Epithelial cell of prostate (primary cell): ENCODE data around the gene KLHL3.

Source experiments
- DNase-seq: peaks from one replicate; pipeline ENCODE4 v3.0.0-alpha.2; 2011; ENCODE audit warnings: low read depth, low spot score
- H3K27ac ChIP-seq: fragments of 450-650 bp; 2 replicates; pipeline ENCODE4 v1.5.1; 2017; ENCODE audit warnings: mild to moderate bottlenecking

Gene KLHL3

GRCh38 chr5:137712139-137712667 is 23.7 kb downstream of the KLHL3 start:
- H3K27ac ChIP-seq: no peak overlapping the region
- no peak for DNase-seq

- DNase-seq: no peak
- H3K27ac ChIP-seq: no peak overlapping the region
Observed at GRCh38 chr5:137710086-137710485, 25.8 kb downstream of the KLHL3 start.

- no peak for DNase-seq
Observed at GRCh38 chr5:137708796-137709559, 26.9 kb downstream of the KLHL3 start.

DNA sequence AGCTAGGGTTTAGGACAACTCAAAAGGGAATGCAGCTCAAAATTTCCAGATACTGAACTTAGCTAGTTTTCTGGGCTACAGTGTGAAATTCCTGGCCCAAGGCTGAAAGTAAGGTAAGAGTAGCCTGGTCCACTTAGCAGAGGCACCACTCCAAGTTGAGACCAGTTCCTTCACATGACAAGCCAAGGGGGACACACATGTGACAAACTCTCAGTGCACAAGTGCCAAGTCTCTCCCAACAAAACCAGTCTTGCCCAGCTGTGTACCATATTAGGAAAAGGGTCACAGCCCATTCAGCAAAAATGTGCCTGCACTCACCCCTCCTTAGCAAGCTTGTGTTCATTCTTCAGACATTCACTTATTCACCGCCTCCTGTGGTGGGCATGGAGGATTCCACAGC is 27.8 kb downstream of the KLHL3 start:
- no peak overlapping the region for H3K27ac ChIP-seq
- no peak for DNase-seq

More at GRCh38 chr5:137708796-137709559, 26.9 kb downstream of the KLHL3 start:
- H3K27ac ChIP-seq: no peak overlapping the region

GRCh38 chr5:137706841-137707240 is 29.0 kb downstream of the KLHL3 start:
- no peak overlapping the region for H3K27ac ChIP-seq
- no peak for DNase-seq

DNA sequence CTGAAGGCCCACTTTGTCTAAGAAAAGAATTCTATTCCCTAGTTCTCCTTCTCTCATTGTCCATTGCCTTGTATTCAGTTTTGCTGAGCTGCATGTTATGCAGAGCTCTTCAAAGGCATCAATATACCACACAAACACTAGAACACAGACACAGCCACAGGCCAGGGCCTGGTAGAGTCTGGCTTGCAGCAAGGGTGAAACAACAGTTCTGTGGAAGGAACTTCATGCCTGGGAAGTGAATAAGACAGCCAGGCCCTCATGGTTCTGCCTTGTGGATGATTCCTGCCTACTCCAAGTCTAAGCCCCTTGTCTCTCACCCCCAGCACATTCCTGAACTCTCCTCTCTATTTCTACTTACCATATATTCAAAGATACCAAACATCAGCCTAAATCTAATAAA is 30.8 kb downstream of the KLHL3 start:
- no peak overlapping the region for H3K27ac ChIP-seq
- DNase-seq: no peak

DNA sequence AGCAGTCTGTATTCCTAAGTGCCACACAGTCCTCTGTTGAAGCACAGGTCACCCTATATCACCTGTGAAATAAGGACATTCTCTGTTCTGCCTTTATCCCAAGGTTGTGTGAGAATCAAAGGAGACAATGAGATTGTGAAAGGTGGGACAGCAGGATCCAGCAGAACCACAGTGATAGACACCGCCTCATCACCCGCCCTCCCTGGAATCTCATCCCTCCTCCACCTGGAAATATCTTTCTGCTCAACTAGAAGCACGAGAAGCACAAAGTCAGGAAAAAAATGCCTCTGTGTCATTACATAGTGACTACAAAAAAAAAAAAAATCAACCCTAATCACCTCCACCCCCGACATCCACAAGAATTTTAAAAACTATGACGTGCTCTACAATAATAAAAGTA is 32.3 kb downstream of the KLHL3 start:
- DNase-seq: no peak
- H3K27ac ChIP-seq: no peak overlapping the region

GRCh38 chr5:137700282-137700680 is 35.6 kb downstream of the KLHL3 start:
- no peak for DNase-seq
- H3K27ac ChIP-seq: no peak overlapping the region

DNA sequence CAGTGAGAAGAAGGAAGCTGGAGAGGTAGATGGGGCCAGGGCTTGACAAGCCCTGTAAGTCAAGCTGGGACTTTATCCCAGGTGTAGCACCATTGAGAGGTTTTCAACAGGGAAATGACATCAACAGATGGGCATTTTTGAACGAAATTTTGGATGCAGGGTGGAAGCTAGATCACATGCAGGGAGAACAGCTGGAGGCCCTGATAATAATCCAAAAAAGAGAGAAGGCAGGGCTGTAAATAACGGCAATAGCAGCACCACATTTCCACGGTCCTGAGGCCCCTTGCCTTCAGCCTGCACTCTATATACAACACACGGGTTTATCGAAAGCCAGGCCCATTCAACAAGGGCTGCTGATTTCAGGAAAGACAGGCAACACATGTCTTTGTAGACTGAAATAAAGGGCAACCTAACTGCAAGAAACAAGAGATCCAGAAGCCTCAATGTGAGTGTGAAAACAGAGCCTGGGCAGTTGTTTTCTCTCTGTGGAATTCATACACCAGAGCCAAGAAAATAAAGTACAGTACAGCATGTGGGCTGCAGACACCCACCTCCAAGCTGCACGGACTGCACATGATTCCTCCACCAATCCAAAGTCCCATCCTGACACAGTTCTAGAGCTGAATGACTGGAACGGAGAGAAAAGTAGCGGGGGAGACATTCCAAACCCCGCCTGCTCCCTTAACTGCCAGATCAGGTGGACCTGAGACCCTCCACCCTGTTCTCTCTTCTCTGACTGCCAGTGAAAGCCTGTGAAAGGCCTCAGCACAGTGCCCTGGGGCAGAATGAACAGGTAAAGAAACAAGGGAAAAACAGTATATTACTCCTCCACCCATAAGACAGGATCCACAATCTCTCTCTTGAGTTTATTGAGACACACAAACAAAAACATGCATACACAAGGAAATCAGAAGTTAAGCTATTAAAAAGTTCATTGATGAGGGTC is 36.3 kb downstream of the KLHL3 start:
- no peak overlapping the region for H3K27ac ChIP-seq
- DNase-seq: no peak

DNA sequence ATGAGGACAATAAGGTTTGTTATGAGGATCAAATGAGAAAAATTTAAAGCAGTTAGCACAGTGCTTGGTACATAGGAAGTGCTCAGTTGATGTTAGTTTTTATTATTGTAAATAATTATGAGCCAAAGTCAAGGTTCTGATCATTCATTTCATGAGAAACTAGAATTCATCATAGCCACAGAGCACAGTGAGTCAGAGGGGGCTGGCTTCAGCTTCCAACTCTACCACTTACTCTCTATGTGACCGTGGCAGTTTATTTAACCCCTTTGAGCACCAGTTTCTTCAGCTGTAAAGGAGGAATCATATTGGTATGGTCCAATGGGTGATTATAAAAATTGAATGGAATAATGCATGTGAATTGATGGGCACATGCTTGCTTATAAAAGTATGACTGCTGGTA is 39.4 kb downstream of the KLHL3 start:
- H3K27ac ChIP-seq: no peak overlapping the region
- DNase-seq: no peak

- DNase-seq: no peak
- H3K27ac ChIP-seq: no peak overlapping the region
Observed at GRCh38 chr5:137695651-137696428, 40.0 kb downstream of the KLHL3 start.

DNA sequence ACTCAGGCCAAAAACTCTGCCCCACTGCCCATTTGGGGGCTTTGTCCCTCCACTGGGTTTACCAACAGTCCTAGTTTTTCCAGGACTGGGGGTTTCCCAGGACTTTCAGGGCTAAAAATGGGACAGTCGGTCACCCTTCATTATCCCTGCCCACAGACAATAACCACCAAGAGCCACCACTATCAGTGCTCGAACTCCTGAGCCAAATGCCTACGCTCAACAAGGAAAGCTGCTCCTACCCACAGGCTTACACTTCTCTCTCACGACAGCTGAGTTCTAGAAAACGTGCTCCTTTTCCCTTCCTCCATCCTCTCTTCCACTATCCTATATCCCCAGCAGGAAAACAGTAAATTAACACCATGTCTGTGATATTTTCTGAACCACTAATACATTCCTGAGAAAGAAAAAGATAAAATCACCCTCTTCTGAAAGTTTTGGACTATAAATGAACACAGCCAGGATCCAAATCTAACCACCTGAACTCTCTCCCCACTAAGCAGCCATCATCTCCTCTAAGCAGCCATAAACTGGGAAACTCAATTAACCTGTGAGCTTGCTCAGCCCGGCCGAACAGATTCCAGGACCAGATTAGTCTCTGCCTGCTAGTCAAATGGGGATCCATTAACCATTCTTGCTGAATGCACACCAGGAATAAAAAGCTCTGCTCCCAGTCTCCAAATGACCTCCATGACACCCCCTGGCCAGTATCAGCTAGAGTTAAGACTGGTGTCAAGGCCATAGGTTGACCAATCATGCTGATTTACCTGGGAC is 41.8 kb downstream of the KLHL3 start:
- no peak for DNase-seq
- no peak overlapping the region for H3K27ac ChIP-seq

GRCh38 chr5:137693307-137693950 is 42.5 kb downstream of the KLHL3 start:
- no peak for DNase-seq
- H3K27ac ChIP-seq: no peak overlapping the region

GRCh38 chr5:137689306-137689705 is 46.6 kb downstream of the KLHL3 start:
- H3K27ac ChIP-seq: no peak overlapping the region
- DNase-seq: no peak

GRCh38 chr5:137688210-137688840 is 47.6 kb downstream of the KLHL3 start:
- DNase-seq: no peak
- H3K27ac ChIP-seq: no peak overlapping the region

- H3K27ac ChIP-seq: no peak overlapping the region
- no peak for DNase-seq
Observed at GRCh38 chr5:137684761-137685160, 51.1 kb downstream of the KLHL3 start.

DNA sequence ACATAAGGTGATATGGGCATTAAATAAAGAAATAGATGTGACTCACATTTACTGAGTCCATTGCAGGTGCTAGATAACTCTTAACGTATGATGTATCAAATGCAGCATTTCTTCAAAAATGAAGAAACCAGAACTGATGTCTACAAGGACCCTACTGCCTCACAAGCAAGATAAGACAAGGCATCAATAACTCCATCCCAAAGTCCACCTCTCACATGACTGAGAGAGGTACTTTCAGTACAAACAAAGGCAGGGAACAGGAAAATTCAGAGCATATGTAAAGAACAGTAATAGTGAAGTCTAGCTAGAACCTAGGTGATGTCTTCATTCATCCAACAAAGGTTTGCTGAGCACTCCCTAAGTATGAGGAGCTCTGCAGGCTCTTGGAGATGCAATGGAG is 54.7 kb downstream of the KLHL3 start:
- H3K27ac ChIP-seq: no peak overlapping the region
- no peak for DNase-seq

- no peak for DNase-seq
- H3K27ac ChIP-seq: no peak overlapping the region
Observed at GRCh38 chr5:137679910-137680309, 56.0 kb downstream of the KLHL3 start.

- DNase-seq: no peak
- peak overlapping the region; percentile 33 for H3K27ac ChIP-seq
Observed at GRCh38 chr5:137679195-137679594, 56.7 kb downstream of the KLHL3 start.
